Heart right ventricle (tissue), 16 donors: ENCODE measurements around the gene RSPH9. TPM values are rescaled to one million over a fixed set of nuclear protein-coding genes. Genes with fewer than 3 reads are reported as not detected.

Experiments used
- ATAC-seq, 8 donors: fragments of 200-7000 bp; cut with Tn5 transposase; one replicate each; pipeline ENCODE4 v1.9.1; 2020; ENCODE audit warnings: mild to moderate bottlenecking in 8 of 8, moderate library complexity in 8 of 8, moderate number of reproducible peaks in 1 of 8
- DNase-seq, 2 donors: peaks; one replicate each; pipeline ENCODE4 v3.0.0-alpha.2; 2020
- H3K27ac ChIP-seq, 10 donors: fragments of 200-600 bp; sonication (generic) in 2 of 10; one replicate each; pipeline versions ENCODE4 v1.5.0 to v1.8.0; 2020 to 2022; ENCODE audit warnings: mild to moderate bottlenecking in 3 of 10
- H3K27me3 ChIP-seq, 7 donors: fragments of 200-600 bp; one replicate each; pipeline ENCODE4 v1.8.0; 2021 to 2022; ENCODE audit warnings: mild to moderate bottlenecking in 2 of 7
- H3K36me3 ChIP-seq, 9 donors: fragments of 200-600 bp; sonication (generic) in 1 of 9; one replicate each; pipeline versions ENCODE4 v1.5.0 to v1.8.0; 2020 to 2022; ENCODE audit warnings: mild to moderate bottlenecking in 2 of 9
- H3K4me1 ChIP-seq, 9 donors: fragments of 200-600 bp; sonication (generic) in 1 of 9; one replicate each; pipeline versions ENCODE4 v1.5.0 to v1.8.0; 2020 to 2022; ENCODE audit warnings: mild to moderate bottlenecking in 4 of 9
- H3K4me3 ChIP-seq, 10 donors: fragments of 200-600 bp; sonication (generic) in 2 of 10; one replicate each; pipeline versions ENCODE4 v1.5.0 to v1.8.0; 2020 to 2022; ENCODE audit warnings: mild to moderate bottlenecking in 7 of 10, moderate library complexity in 2 of 10
- H3K9me3 ChIP-seq, 11 donors: fragments of 200-600 bp in 10 of 11; sonication (generic) in 2 of 11; one replicate each; pipeline versions ENCODE4 v1.5.0 to v1.8.0; 2013 to 2022; ENCODE audit warnings: mild to moderate bottlenecking in 2 of 11, control low read depth in 1 of 11, moderate library complexity in 1 of 11
- WGBS, 2 donors: extraction: QIAGEN DNeasy Blood & Tissue Kit; methylation state at CpG; one replicate each; pipeline ENCODE4 v1.1.7; 2013; ENCODE audit warnings: inconsistent platforms in 1 of 2; 5-methylcytosine and 5-hydroxymethylcytosine counted together
- intact Hi-C, 10 donors: fragments of 100-400 bp; cut with DNase I; formaldehyde crosslinking; loops; one replicate each; pipeline versions ENCODE4 v1.11.1 to v1.14.2; 2022
- polyA plus RNA-seq, 2 donors: library from polyadenylated mRNA; stranded (reverse); fragments of 200-250 nt; gene quantifications; one replicate each; pipeline ENCODE4 v1.2.3, GENCODE V29; 2013
- total RNA-seq, 10 donors: library from RNA; stranded (reverse); fragmentation: NEBNext Ultra II Directional in 3 of 10; extraction: Animal tissue kit (Norgen Biotek cat#: 25700) in 3 of 10; gene quantifications; one replicate each; pipeline versions ENCODE4 v1.2.1 to v1.2.4, GENCODE V29; 2021 to 2023
- TF ChIP-seq, protein P1 (sequence below), 9 donors: fragments of 200-600 bp; sonication (generic) in 2 of 9; IDR thresholded peaks; one replicate each; pipeline versions ENCODE4 v1.5.0 to v1.8.0; 2021 to 2022; ENCODE audit warnings: antibody characterized with exemption in 9 of 9, mild to moderate bottlenecking in 5 of 9, moderate library complexity in 1 of 9
- donor health status: Arrhythmogenic right ventricular cardiomyopathy.
- donor health status: ischemic (EF 13 %, LVEDD 7.1; RV severe dilation, severe dysfunction).
- donor health status: healthy with polysubstance abuse.
- donor health status: DM: no; HTN: yes; CAD: no.
- donor health status: DM: no; HTN: no; CAD: no.
- donor health status: ischemic (EF 25% LVEDD 6.9; RV normal size, moderate dysfunction).
- donor health status: ischemic (EF 25% LVEDD 5.7; RV mildly dilated, moderate dysfunction).
- donor health status: healthy.
- donor health status: DM: yes; HTN: yes; CAD: no.
- donor health status: Ischemic cardiomyopathy.
- donor health status: ischemic (EF 35%, LVEDD 5.7; RV mildly dilated, moderate dysfunction).
- donor health status: nonischemic (EF 11% LVEDD 7.7; RV severe dilation, severe dysfunction).
- donor health status: DM: yes; HTN: yes; CAD: no.
- donor health status: PGD.
- donor health status: ischemic (EF 29% LVEDD 5.4; RV normal size, mild dysfunction).
- donor health status: nonischemic (EF 23%, LVEDD 6.1; RV moderate dilation, normal function).

Gene RSPH9
- total and polyA plus RNA-seq, 12 donors = 0.09 to 0.45 (median 0.13) TPM; not detected in 5

DNA sequence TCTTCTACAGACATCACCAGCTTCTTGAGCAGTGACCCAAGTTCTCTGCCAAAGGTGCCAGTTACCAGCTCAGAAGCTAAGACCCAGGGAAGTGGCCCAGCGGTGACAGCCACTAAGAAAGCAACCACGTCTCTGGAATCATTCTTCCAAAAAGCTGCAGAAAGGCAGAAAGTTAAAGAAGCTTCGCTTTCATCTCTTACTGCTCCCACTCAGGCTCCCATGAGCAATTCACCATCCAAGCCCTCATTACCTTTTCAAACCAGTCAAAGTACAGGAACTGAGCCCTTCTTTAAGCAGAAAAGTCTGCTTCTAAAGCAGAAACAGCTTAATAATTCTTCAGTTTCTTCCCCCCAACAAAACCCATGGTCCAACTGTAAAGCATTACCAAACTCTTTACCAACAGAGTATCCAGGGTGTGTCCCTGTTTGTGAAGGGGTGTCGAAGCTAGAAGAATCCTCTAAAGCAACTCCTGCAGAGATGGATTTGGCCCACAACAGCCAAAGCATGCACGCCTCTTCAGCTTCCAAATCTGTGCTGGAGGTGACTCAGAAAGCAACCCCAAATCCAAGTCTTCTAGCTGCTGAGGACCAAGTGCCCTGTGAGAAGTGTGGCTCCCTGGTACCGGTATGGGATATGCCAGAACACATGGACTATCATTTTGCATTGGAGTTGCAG lies 31.0 kb upstream of the RSPH9 start:
- TF ChIP-seq, protein P1, sequence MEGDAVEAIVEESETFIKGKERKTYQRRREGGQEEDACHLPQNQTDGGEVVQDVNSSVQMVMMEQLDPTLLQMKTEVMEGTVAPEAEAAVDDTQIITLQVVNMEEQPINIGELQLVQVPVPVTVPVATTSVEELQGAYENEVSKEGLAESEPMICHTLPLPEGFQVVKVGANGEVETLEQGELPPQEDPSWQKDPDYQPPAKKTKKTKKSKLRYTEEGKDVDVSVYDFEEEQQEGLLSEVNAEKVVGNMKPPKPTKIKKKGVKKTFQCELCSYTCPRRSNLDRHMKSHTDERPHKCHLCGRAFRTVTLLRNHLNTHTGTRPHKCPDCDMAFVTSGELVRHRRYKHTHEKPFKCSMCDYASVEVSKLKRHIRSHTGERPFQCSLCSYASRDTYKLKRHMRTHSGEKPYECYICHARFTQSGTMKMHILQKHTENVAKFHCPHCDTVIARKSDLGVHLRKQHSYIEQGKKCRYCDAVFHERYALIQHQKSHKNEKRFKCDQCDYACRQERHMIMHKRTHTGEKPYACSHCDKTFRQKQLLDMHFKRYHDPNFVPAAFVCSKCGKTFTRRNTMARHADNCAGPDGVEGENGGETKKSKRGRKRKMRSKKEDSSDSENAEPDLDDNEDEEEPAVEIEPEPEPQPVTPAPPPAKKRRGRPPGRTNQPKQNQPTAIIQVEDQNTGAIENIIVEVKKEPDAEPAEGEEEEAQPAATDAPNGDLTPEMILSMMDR (IDR thresholded peaks at IDR 0.05) = no peak
- DNase-seq = no peak
- Histone ChIP-seq H3K27me3 (no peaks in the 10 kb centered on the region), H3K4me1 (peaks cover 0 to 4% (median 0%) of the 10 kb centered on the region in 9 donors), H3K4me3 (no peak overlapping the region), H3K9me3 (no peaks in the 10 kb centered on the region), H3K27ac (no peak overlapping the region), H3K36me3 (peaks cover 0 to 88% (median 30%) of the 10 kb centered on the region in 9 donors)
- WGBS, 2 donors = 95% methylated on average over 6 of the region's 6 CpGs
- no peak for ATAC-seq
- intact Hi-C loops = no loop called here

GRCh38 chr6:43614396-43614730 lies 30.5 kb upstream of the RSPH9 start:
- Histone ChIP-seq H3K4me1 (no peaks in the 10 kb centered on the region), H3K9me3 (no peaks in the 10 kb centered on the region), H3K27ac (no peak overlapping the region), H3K4me3 (no peak overlapping the region), H3K27me3 (no peaks in the 10 kb centered on the region), H3K36me3 (peaks cover 0 to 88% (median 30%) of the 10 kb centered on the region in 9 donors)
- DNase-seq (no peak), ATAC-seq (no peak)
- intact Hi-C loops = no loop called here
- TF ChIP-seq, protein P1 (IDR thresholded peaks at IDR 0.05) = no peak
- WGBS, 2 donors = 85 to 89% methylated on average over 3 of the region's 3 CpGs

DNA sequence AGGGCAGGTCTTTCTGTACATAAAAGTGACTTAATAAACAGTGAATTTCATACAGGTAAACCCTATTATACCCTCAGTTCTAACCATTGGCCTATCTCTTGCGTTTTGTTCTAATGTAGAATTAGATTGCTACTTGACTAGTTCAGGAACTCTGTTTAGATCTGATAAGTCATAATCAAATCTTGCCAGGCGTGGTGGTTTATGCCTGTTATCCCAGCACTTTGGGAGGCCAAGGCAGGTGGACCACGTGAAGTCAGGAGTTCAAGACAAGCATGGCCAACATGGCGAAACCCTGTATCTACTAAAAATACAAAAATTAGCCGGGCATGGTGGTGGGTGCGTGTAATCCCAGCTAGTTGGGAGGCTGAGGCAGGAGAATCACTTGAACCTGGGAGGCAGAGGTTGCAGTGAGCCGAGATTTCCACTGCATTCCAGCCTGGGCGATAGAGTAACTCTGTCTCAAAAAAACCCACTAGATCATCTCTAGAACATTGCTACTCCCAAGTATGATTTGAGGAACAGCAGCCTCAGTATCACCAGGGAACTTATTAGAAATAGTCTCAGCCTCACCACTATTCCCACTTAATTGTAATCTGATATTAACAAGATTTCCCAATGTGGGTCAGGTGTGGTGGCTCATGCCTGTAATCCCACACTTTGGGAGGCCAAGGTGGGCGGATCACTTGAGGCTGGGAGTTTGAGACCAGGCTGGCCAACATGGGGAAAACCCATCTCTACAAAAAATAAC lies 27.9 kb upstream of the RSPH9 start:
- H3K27ac ChIP-seq = no peak overlapping the region
- H3K36me3 ChIP-seq = peaks cover 0 to 93% (median 37%) of the 10 kb centered on the region in 9 donors
- intact Hi-C loops = no loop called here

GRCh38 chr6:43621078-43621835 lies 23.6 kb upstream of the RSPH9 start:
- ATAC-seq (peak in 3 of 8 donors; percentile 5 to 25 (median 16)), DNase-seq (no peak)
- H3K36me3 ChIP-seq = peaks cover 0 to 96% (median 52%) of the 10 kb centered on the region in 9 donors
- TF ChIP-seq, protein P1 (IDR thresholded peaks at IDR 0.05) = no peak
- H3K27me3 ChIP-seq = no peaks in the 10 kb centered on the region
- intact Hi-C loops = no loop called here
- 91 to 93% methylated on average over 12 of the region's 12 CpGs for WGBS, 2 donors
- no peaks in the 10 kb centered on the region for H3K9me3 ChIP-seq
- H3K27ac ChIP-seq = no peak overlapping the region
- H3K4me1 ChIP-seq = peaks cover 0 to 9% (median 1%) of the 10 kb centered on the region in 9 donors
- H3K4me3 ChIP-seq = no peak overlapping the region

More for the DNA sequence above, 27.9 kb upstream of the RSPH9 start:
- Histone ChIP-seq H3K9me3 (no peaks in the 10 kb centered on the region), H3K4me3 (no peak overlapping the region), H3K4me1 (peaks cover 0 to 4% (median 0%) of the 10 kb centered on the region in 9 donors), H3K27me3 (no peaks in the 10 kb centered on the region)
- TF ChIP-seq, protein P1 (IDR thresholded peaks at IDR 0.05) = no peak
- ATAC-seq = no peak
- DNase-seq = no peak
- 95 to 97% methylated on average over 9 of the region's 9 CpGs for WGBS, 2 donors
